HAP-1 (cell line): ENCODE results near the gene SERPINB3.
"Not testable (repeated sequence)": the region's sequence is repeated elsewhere in the genome, so short reads cannot be mapped to it uniquely, and the experiment has no call there.

ENCODE experiments used
- DNase-seq, 2 experiments: peaks; one replicate each; pipeline ENCODE4 v3.0.0-alpha.2; 2016 to 2020; ENCODE audit warnings: low spot score in 2 of 2
- H3K27me3 ChIP-seq: fragments of 250-450 bp; sonication (Bioruptor Pico); 2 replicates; pipeline ENCODE4 v1.5.1; 2020; ENCODE audit warnings: low read depth, mild to moderate bottlenecking, moderate library complexity
- H3K36me3 ChIP-seq: fragments of 250-450 bp; sonication (Bioruptor Pico); replicated peaks from 2 replicates; pipeline ENCODE4 v1.5.1; 2020; ENCODE audit warnings: mild to moderate bottlenecking
- H3K4me1 ChIP-seq: fragments of 250-450 bp; sonication (Bioruptor Pico); 2 replicates; pipeline ENCODE4 v1.5.1; 2020; ENCODE audit warnings: mild to moderate bottlenecking
- H3K4me3 ChIP-seq: fragments of 250-450 bp; sonication (Bioruptor Pico); 2 replicates; pipeline ENCODE4 v1.5.1; 2020; ENCODE audit warnings: mild to moderate bottlenecking, moderate library complexity
- H3K9me3 ChIP-seq: fragments of 250-450 bp; sonication (Bioruptor Pico); 2 replicates; pipeline ENCODE4 v1.5.1; 2020; ENCODE audit warnings: mild to moderate bottlenecking, moderate library complexity
- in situ Hi-C: fragments of 300-500 bp; cut with MboI; formaldehyde crosslinking; loops from 3 replicates; pipeline ENCODE4 v1.14.3; 2020; ENCODE audit warnings: low sequenced_read_pairs, inconsistent platforms, mixed read lengths

The SERPINB3 gene

DNA sequence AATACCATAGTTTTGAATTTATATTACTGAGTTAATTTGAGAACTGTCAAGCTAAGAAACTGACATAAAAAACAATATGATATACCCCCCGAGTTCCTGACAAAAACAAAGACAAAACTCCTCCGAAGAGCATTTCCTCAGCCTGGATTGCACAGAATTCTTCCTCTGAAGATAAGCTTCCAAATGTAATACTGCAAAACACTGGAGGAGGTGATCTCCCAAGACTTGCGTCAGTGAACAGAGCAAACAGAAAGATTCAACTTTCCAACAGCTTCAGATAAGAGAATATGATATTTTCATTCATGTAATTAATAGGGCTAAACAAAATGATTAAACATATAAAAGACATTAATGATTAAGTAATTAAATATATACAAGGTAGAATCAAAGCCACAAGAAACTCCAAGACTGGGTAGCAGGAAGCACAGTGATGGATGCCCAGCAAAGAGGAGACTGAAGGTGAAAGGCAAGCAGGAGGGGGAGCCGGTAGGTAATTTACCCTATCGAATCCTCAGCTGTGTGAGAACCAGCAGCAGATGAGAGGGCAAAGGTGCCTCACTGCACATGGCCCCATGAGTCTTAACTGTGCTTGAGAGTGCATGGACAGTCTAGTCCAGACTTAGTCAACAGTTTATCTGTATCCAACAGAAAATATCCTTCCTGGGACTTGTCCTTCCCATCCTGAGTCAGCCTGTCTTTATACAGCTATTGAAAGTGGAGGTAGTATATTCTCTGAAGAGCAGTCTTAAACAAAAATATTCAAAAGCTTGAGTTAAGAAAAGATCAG, 18.3 kb upstream of the SERPINB3 start:
- H3K36me3 ChIP-seq, result no peaks in the 10 kb centered on the region
- in situ Hi-C loops, result no loop called here
- H3K9me3 ChIP-seq, result no peaks in the 10 kb centered on the region
- no peak for DNase-seq
- H3K27me3 ChIP-seq, result 0 out of 2 replicates have a peak, but pooled peaks cover 5% of the 10 kb centered on the region
- H3K4me1 ChIP-seq, result no peaks in the 10 kb centered on the region
- no peak overlapping the region for H3K4me3 ChIP-seq

DNA sequence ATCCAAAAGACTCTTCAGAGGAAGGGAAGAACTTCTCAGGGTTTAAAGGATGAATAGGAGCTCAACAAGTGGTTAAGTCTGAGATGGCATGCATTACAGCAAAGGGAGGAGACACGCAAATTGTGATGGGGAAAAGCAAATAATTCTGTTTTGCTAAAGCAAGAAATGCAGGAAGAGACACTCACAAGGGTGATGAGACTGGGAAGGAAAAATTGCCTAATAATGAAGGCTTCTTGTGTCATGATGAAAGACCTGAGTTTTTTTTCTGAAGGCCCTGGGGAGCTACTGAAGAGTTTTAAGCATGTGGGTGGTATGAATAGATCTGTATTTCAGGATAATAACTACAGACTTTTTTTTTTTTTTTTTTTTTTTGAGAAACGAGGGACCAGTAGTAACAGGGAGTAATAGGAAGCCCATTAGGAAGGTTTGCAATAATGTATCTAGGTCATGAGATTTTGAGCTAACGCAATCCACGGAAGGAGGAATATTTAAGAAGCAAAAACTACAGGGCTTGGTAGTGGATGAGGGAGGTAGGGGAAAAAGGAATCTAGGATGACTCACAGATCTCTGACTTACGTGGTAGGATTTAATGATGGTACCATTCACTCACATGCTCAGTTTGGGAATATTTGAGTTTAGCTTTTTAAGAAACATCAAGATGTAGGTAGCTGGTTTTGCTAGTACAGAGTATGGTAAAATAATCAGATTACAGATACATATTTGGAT, 16.0 kb upstream of the SERPINB3 start:
- no peaks in the 10 kb centered on the region for H3K4me1 ChIP-seq
- 0 out of 2 replicates have a peak, but pooled peaks cover 5% of the 10 kb centered on the region for H3K27me3 ChIP-seq
- H3K9me3 ChIP-seq, result no peaks in the 10 kb centered on the region
- H3K36me3 ChIP-seq, result no peaks in the 10 kb centered on the region
- no peak for DNase-seq
- in situ Hi-C loops, result no loop called here
- H3K4me3 ChIP-seq, result no peak overlapping the region

DNA sequence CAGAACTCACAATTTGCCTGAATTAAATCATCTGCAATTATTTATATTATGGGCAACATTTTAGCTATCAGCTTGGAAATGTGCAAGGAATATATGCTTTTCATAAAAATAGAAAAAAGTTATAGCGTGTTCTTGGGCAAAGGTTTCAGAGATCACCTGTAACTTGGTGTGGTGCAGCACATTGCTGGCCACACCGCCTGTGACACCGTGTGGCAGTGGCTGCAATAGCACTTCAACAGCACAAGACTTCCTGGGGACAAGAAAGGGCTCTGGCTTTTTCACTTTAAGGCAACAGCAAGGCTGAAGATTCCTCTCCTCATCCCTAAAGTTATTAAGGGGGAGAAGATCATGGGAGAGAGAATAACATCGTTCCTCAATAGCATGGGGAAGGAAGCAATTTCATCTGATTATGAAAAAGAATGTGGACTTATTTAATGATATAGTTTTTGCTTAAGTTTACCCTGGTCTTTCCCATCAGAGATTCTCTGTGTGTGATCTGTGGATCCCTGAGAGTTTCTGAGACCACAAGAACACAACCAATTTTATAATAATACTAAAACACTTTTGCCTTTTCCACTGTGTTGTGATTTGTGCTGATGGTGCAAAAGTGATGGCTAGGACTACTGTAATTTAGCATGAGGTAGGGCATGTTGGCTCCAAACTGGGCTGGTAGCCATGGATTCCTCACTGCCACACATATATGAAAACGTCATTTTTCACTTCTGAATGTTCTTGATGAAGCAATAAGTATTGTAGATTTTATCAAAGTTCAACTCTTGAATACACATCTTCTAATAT, 15.0 kb upstream of the SERPINB3 start:
- Histone ChIP-seq H3K4me1 (no peaks in the 10 kb centered on the region), H3K27me3 (peaks cover 5% of the 10 kb centered on the region; the same call in 1 of the 2 replicates), H3K4me3 (no peak overlapping the region), H3K36me3 (no peaks in the 10 kb centered on the region), H3K9me3 (no peaks in the 10 kb centered on the region)
- in situ Hi-C loops, result no loop called here
- peak; percentile 10 to 15 for DNase-seq

DNA sequence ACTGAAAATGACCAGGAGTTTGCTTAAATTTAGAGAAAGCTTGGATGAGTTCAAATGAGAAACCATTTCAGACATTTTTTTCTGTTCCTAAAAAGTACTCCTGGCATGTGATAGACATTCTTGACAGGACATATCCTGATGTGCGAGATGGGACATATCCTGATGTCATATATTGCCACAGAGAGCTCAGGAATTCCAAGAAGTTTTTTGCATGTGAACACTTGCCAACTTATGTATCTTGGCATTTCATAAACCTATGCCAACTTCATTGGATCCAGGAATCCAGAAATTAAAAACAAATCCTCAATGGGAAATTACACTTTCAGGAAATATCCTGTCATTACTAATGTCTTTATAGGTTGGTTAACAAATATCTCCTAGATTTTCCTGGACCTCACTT, 2.9 kb upstream of the SERPINB3 start:
- no peaks in the 10 kb centered on the region for H3K27me3 ChIP-seq
- H3K4me3 ChIP-seq, result no peak overlapping the region
- in situ Hi-C loops, result no loop called here
- no peaks in the 10 kb centered on the region for H3K36me3 ChIP-seq
- H3K4me1 ChIP-seq, result no peaks in the 10 kb centered on the region
- DNase-seq, result no peak
- no peaks in the 10 kb centered on the region for H3K9me3 ChIP-seq

DNA sequence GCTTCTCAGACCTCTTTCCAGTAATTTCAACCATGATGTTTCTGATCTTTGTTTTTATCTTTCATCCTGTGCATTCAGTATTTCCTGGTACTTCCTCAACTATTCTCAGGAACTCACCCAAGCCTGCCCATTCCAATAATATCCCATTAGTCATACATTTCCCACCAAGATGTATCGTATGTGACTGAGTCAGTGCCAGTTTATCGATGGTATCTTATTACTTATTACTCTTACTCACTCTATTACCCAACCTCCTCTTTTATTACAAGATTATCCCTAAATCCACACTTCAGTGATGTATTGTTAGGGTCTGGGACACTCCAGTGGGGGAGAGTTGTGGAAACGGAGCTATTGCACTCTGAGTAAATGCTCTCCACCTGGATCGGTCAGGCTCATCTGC, 2.8 kb downstream of the SERPINB3 start:
- H3K9me3 ChIP-seq, H3K36me3 ChIP-seq, DNase-seq, H3K4me3 ChIP-seq, H3K27me3 ChIP-seq, H3K4me1 ChIP-seq, in situ Hi-C loops: not testable (repeated sequence)

DNA sequence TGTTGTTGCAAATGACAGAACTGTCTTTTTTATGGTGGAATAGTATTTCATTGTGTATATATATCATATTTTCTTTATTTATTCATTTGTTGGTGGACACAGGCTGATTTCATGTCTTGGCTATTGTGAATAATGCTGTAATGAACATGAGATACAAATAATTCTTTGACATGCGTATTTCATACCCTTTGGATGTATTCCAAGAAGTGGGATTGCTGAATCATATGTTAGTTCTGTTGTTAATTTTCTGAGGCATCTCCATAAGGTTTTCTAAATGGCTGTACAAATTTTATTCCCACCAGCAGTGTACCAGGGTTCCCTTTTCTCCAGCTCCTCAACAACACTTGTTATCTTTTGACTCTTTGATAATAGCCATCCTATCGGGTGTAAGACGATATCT, 11.4 kb downstream of the SERPINB3 start:
- H3K4me1 ChIP-seq, in situ Hi-C loops, H3K36me3 ChIP-seq, DNase-seq, H3K4me3 ChIP-seq, H3K9me3 ChIP-seq: not testable (repeated sequence)
- peaks cover 10% of the 10 kb centered on the region; the same call in 1 of the 2 replicates for H3K27me3 ChIP-seq

DNA sequence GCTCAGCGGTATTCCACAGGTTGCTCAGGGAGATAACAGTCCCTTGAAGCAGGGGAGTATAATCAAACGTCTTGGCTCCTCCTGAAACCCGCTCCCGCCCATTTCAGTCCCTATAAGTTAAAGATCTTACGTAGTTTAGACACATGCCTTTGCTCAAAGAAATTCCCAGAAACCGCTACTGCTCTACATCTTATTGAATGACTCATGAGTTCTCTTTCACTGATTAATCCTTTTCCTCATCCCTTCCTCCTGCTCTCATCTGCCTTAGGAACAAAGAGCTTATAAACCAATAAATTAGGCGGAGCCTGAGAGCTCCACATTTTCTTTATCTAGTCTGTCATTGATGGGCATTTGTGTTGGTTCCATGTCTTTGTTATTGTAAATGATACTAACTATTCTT, 13.5 kb downstream of the SERPINB3 start:
- Histone ChIP-seq H3K9me3 (no peaks in the 10 kb centered on the region), H3K27me3 (peaks cover 10% of the 10 kb centered on the region; the same call in 1 of the 2 replicates), H3K4me3 (no peak overlapping the region), H3K36me3 (no peaks in the 10 kb centered on the region), H3K4me1 (no peaks in the 10 kb centered on the region)
- in situ Hi-C loops, result no loop called here
- DNase-seq, result no peak

DNA sequence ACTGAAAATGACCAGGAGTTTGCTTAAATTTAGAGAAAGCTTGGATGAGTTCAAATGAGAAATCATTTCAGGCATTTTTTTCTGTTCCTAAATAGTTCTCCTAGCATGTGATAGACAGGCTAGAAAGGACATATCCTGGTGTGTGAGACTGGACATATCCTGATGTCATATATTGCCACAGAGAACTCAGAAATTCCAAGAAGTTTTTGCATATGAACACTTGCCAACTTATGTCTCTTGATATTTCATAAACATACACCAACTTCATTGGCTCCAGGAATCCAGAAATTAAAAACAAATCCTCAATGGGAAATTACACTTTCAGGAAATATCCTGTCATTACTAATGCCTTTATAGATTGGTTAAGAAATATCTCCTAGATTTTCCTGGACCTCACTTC, 14.8 kb downstream of the SERPINB3 start:
- no peak overlapping the region for H3K4me3 ChIP-seq
- no peaks in the 10 kb centered on the region for H3K9me3 ChIP-seq
- peaks cover 10% of the 10 kb centered on the region; the same call in 1 of the 2 replicates for H3K27me3 ChIP-seq
- H3K36me3 ChIP-seq, result no peaks in the 10 kb centered on the region
- no peak for DNase-seq
- no peaks in the 10 kb centered on the region for H3K4me1 ChIP-seq
- in situ Hi-C loops, result no loop called here

DNA sequence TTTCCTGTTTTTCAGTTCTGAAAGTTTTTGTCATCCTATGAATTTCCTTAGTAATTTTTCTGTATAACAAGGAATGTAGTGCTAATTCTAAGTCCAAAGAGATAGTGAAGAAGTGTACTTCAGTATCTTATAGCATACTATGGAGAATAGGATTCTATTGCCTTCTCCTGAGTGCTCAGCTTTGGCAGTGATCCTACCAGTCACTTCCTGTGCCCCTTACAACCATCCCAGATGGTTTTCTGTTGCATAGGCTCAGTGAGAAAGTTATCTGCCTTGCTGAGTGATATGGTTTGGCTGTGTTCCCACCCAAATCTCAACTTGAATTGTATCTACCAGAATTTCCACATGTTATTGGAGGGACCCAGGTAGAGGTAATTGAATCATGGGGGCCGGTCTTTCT, 17.0 kb downstream of the SERPINB3 start:
- DNase-seq, H3K9me3 ChIP-seq, in situ Hi-C loops, H3K4me1 ChIP-seq, H3K36me3 ChIP-seq, H3K4me3 ChIP-seq, H3K27me3 ChIP-seq: not testable (repeated sequence)

DNA sequence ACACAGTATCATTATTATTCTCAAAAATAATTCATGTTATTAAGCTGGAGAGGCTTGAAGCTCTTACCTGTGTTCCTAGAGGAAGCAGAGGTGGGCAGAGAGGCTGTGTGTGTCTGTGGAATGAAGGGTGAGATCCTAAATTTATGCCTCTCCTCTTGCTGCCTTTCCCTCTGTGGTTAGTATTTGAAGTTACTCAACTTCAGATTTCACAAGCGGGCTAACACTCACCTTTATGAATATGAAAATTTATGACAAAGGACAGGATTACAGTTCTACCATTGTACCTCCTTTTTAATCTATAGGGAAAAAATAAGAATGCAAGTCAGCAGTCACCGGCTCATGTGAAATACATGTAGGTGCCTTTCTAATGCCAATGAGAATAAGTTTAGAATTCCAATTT, 17.6 kb downstream of the SERPINB3 start, which contains the start of gene SERPINB4:
Gene SERPINB4, minus strand, starts transcription at position 115 of the 400 bp plus-strand sequence. CDS start 679 bp downstream, outside the sequence.
- H3K36me3 ChIP-seq, H3K9me3 ChIP-seq, DNase-seq, H3K4me3 ChIP-seq, H3K27me3 ChIP-seq, H3K4me1 ChIP-seq, in situ Hi-C loops: not testable (repeated sequence)

DNA sequence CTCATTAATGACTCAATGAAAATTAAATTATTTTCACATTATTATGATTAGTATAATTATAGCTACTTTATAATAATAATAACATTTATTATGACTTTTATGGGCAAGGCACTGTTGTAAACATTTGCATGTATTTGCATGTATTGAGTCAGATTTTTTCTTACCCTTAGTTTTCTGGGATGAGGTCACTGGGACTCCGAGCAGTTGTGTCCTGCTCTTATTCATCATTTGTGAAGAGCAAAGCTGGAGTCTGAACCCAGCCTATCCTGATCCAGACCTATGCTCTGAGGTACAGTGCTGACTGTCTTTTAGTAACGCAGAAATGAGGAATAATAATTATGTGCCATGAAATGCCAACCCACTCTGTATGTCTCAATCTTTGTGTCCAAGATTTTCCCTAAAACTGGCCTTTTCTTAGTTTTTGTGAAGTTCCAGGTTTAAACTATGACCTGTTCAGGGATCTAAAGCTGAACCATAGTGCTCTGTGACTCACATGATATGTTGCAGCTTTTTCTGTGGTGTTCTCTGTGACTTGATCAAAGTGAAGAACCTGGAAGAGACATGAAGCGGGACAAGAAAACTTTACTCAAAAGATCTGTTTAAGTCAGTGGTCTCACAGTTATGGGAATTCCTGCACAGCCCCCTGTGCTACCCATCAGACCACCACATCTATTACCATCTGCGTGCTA, 18.9 kb downstream of the SERPINB3 start:
- H3K36me3 ChIP-seq, DNase-seq, in situ Hi-C loops, H3K4me3 ChIP-seq, H3K9me3 ChIP-seq, H3K4me1 ChIP-seq, H3K27me3 ChIP-seq: not testable (repeated sequence)

DNA sequence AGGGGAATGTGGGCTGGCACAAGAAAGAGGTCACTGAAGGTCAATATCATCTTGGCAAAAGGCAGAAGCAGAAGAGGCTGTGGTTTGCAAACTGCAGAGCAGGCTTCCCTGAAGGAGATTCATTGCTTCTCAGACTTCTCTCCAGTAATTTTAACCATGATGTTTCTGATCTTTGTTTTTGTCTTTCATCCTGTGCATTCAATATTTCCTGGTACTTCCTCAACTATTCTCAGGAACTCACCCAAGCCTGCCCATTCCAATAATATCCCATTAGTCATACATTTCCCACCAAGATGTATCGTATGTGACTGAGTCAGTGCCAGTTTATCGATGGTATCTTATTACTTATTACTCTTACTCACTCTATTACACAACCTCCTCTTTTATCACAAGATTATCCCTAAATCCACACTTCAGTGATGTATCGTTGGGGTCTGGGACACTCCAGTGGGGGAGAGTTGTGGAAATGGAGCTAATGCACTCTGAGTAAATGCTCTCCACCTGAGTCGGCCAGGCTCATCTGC, 20.5 kb downstream of the SERPINB3 start:
- DNase-seq, H3K27me3 ChIP-seq, H3K4me1 ChIP-seq, in situ Hi-C loops, H3K4me3 ChIP-seq, H3K36me3 ChIP-seq, H3K9me3 ChIP-seq: not testable (repeated sequence)

DNA sequence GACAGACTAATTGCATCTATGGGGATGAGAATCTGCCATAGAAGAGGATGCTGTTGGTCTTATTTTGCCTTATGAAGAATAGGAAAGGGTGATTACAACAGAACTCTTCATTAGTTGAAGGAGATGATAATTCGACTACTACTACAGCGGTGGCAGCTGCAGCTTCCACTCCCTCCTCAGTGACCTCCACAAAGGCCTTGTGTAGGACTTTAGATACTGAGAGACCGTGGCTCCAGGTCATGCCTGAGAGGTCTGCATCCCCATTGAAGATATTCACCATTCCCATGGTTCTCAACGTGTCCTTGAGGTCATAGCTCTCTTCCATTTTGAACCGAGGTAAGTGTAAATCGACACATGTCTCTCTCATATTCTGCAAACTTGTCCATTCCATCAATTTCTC, 24.0 kb downstream of the SERPINB3 start:
- DNase-seq, result no peak

More for the DNA sequence above, 24.0 kb downstream of the SERPINB3 start:
- no peaks in the 10 kb centered on the region for H3K36me3 ChIP-seq
- no peaks in the 10 kb centered on the region for H3K9me3 ChIP-seq
- no peaks in the 10 kb centered on the region for H3K27me3 ChIP-seq
- H3K4me1 ChIP-seq, result no peaks in the 10 kb centered on the region
- H3K4me3 ChIP-seq, result no peak overlapping the region
- in situ Hi-C loops, result no loop called here
